ENCODE results near the gene BAZ1B.
A peak's percentile ranks its signal among the peaks of the same experiment; 100 is the strongest.
"Not testable (repeated sequence)": the region's sequence is repeated elsewhere in the genome, so short reads cannot be mapped to it uniquely, and the experiment has no call there.

BAZ1B gene

GRCh38 chr7:73477376-73477775, 44.7 kb downstream of the BAZ1B start:
- Histone ChIP-seq H3K36me3 (ENCODE audit: control insufficient read depth in 5 of 5, insufficient read depth in 5 of 5, low read length in 5 of 5) (peaks cover 34 to 60% (median 37%) of the 10 kb centered on the region in 5 donors), H3K27ac (ENCODE audit: low read depth, low read length) (no peak overlapping the region)

GRCh38 chr7:73470208-73470607, 51.9 kb downstream of the BAZ1B start:
- H3K36me3 ChIP-seq (ENCODE audit: control insufficient read depth in 5 of 5, insufficient read depth in 5 of 5, low read length in 5 of 5) = peaks cover 40 to 69% (median 51%) of the 10 kb centered on the region in 5 donors
- no peak overlapping the region for H3K9ac ChIP-seq (ENCODE audit: low read length in 5 of 5)
- peaks cover 0 to 4% (median 0%) of the 10 kb centered on the region in 5 donors for H3K4me1 ChIP-seq (ENCODE audit: control insufficient read depth in 5 of 5, insufficient read depth in 5 of 5, low read length in 5 of 5)
- H3K27me3 ChIP-seq (ENCODE audit: control insufficient read depth in 5 of 5, insufficient read depth in 4 of 5, low read length in 5 of 5) = no peaks in the 10 kb centered on the region
- H3K27ac ChIP-seq (ENCODE audit: low read depth, low read length) = no peak overlapping the region
- H3K9me3 ChIP-seq (ENCODE audit: control insufficient read depth in 5 of 5, low read length in 5 of 5) = no peaks in the 10 kb centered on the region
- no peak overlapping the region for H3K4me3 ChIP-seq (ENCODE audit: low read depth in 1 of 5, low read length in 5 of 5)

More at GRCh38 chr7:73477376-73477775, 44.7 kb downstream of the BAZ1B start:
- no peak overlapping the region for H3K9ac ChIP-seq (ENCODE audit: low read length in 5 of 5)
- H3K4me1 ChIP-seq (ENCODE audit: control insufficient read depth in 5 of 5, insufficient read depth in 5 of 5, low read length in 5 of 5) = peaks cover 0 to 5% (median 0%) of the 10 kb centered on the region in 5 donors
- H3K9me3 ChIP-seq (ENCODE audit: control insufficient read depth in 5 of 5, low read length in 5 of 5) = no peaks in the 10 kb centered on the region
- H3K27me3 ChIP-seq (ENCODE audit: control insufficient read depth in 5 of 5, insufficient read depth in 4 of 5, low read length in 5 of 5) = no peaks in the 10 kb centered on the region
- no peak overlapping the region for H3K4me3 ChIP-seq (ENCODE audit: low read depth in 1 of 5, low read length in 5 of 5)

GRCh38 chr7:73467046-73467445, 55.0 kb downstream of the BAZ1B start:
- not testable (repeated sequence) for H3K27me3 ChIP-seq (ENCODE audit: control insufficient read depth in 5 of 5, insufficient read depth in 4 of 5, low read length in 5 of 5); H3K9me3 ChIP-seq (ENCODE audit: control insufficient read depth in 5 of 5, low read length in 5 of 5); H3K4me1 ChIP-seq (ENCODE audit: control insufficient read depth in 5 of 5, insufficient read depth in 5 of 5, low read length in 5 of 5); H3K27ac ChIP-seq (ENCODE audit: low read depth, low read length); H3K4me3 ChIP-seq (ENCODE audit: low read depth in 1 of 5, low read length in 5 of 5); H3K9ac ChIP-seq (ENCODE audit: low read length in 5 of 5)
- H3K36me3 ChIP-seq (ENCODE audit: control insufficient read depth in 5 of 5, insufficient read depth in 5 of 5, low read length in 5 of 5) = peaks cover 52 to 83% (median 73%) of the 10 kb centered on the region in 5 donors

- Histone ChIP-seq H3K4me3 (ENCODE audit: low read depth in 1 of 5, low read length in 5 of 5) (no peak overlapping the region), H3K36me3 (ENCODE audit: control insufficient read depth in 5 of 5, insufficient read depth in 5 of 5, low read length in 5 of 5) (peaks cover 57 to 92% (median 82%) of the 10 kb centered on the region in 5 donors)
Measured at GRCh38 chr7:73466112-73466511, 56.0 kb downstream of the BAZ1B start.

GRCh38 chr7:73463966-73464365, 58.1 kb downstream of the BAZ1B start:
- Histone ChIP-seq H3K9me3 (ENCODE audit: control insufficient read depth in 5 of 5, low read length in 5 of 5) (no peaks in the 10 kb centered on the region), H3K27ac (ENCODE audit: low read depth, low read length) (no peak overlapping the region), H3K9ac (ENCODE audit: low read length in 5 of 5) (no peak overlapping the region), H3K36me3 (ENCODE audit: control insufficient read depth in 5 of 5, insufficient read depth in 5 of 5, low read length in 5 of 5) (peaks cover 55 to 96% (median 84%) of the 10 kb centered on the region in 5 donors), H3K4me1 (ENCODE audit: control insufficient read depth in 5 of 5, insufficient read depth in 5 of 5, low read length in 5 of 5) (no peaks in the 10 kb centered on the region), H3K27me3 (ENCODE audit: control insufficient read depth in 5 of 5, insufficient read depth in 4 of 5, low read length in 5 of 5) (no peaks in the 10 kb centered on the region), H3K4me3 (ENCODE audit: low read depth in 1 of 5, low read length in 5 of 5) (no peak overlapping the region)

More at GRCh38 chr7:73466112-73466511, 56.0 kb downstream of the BAZ1B start:
- Histone ChIP-seq H3K9ac (ENCODE audit: low read length in 5 of 5) (no peak overlapping the region), H3K9me3 (ENCODE audit: control insufficient read depth in 5 of 5, low read length in 5 of 5) (no peaks in the 10 kb centered on the region), H3K4me1 (ENCODE audit: control insufficient read depth in 5 of 5, insufficient read depth in 5 of 5, low read length in 5 of 5) (no peaks in the 10 kb centered on the region), H3K27ac (ENCODE audit: low read depth, low read length) (no peak overlapping the region), H3K27me3 (ENCODE audit: control insufficient read depth in 5 of 5, insufficient read depth in 4 of 5, low read length in 5 of 5) (no peaks in the 10 kb centered on the region)

GRCh38 chr7:73463260-73463659, 58.8 kb downstream of the BAZ1B start:
- Histone ChIP-seq H3K4me3 (ENCODE audit: low read depth in 1 of 5, low read length in 5 of 5) (no peak overlapping the region), H3K27ac (ENCODE audit: low read depth, low read length) (no peak overlapping the region), H3K4me1 (ENCODE audit: control insufficient read depth in 5 of 5, insufficient read depth in 5 of 5, low read length in 5 of 5) (no peaks in the 10 kb centered on the region), H3K36me3 (ENCODE audit: control insufficient read depth in 5 of 5, insufficient read depth in 5 of 5, low read length in 5 of 5) (peaks cover 51 to 95% (median 82%) of the 10 kb centered on the region in 5 donors), H3K9me3 (ENCODE audit: control insufficient read depth in 5 of 5, low read length in 5 of 5) (no peaks in the 10 kb centered on the region), H3K9ac (ENCODE audit: low read length in 5 of 5) (no peak overlapping the region), H3K27me3 (ENCODE audit: control insufficient read depth in 5 of 5, insufficient read depth in 4 of 5, low read length in 5 of 5) (no peaks in the 10 kb centered on the region)

GRCh38 chr7:73461782-73462285, 60.3 kb downstream of the BAZ1B start:
- peaks cover 52 to 96% (median 86%) of the 10 kb centered on the region in 5 donors for H3K36me3 ChIP-seq (ENCODE audit: control insufficient read depth in 5 of 5, insufficient read depth in 5 of 5, low read length in 5 of 5)
- H3K9me3 ChIP-seq (ENCODE audit: control insufficient read depth in 5 of 5, low read length in 5 of 5) = no peaks in the 10 kb centered on the region

GRCh38 chr7:73454424-73454823, 67.7 kb downstream of the BAZ1B start:
- Histone ChIP-seq H3K27ac (ENCODE audit: low read depth, low read length) (no peak overlapping the region), H3K4me3 (ENCODE audit: low read depth in 1 of 5, low read length in 5 of 5) (no peak overlapping the region), H3K36me3 (ENCODE audit: control insufficient read depth in 5 of 5, insufficient read depth in 5 of 5, low read length in 5 of 5) (peaks cover 32 to 73% (median 67%) of the 10 kb centered on the region in 5 donors), H3K9me3 (ENCODE audit: control insufficient read depth in 5 of 5, low read length in 5 of 5) (no peaks in the 10 kb centered on the region), H3K4me1 (ENCODE audit: control insufficient read depth in 5 of 5, insufficient read depth in 5 of 5, low read length in 5 of 5) (peaks cover 0 to 3% (median 0%) of the 10 kb centered on the region in 5 donors), H3K27me3 (ENCODE audit: control insufficient read depth in 5 of 5, insufficient read depth in 4 of 5, low read length in 5 of 5) (no peaks in the 10 kb centered on the region), H3K9ac (ENCODE audit: low read length in 5 of 5) (peak overlapping the region in 1 of 5 donors; percentile 3)

More at GRCh38 chr7:73461782-73462285, 60.3 kb downstream of the BAZ1B start:
- Histone ChIP-seq H3K27me3 (ENCODE audit: control insufficient read depth in 5 of 5, insufficient read depth in 4 of 5, low read length in 5 of 5) (no peaks in the 10 kb centered on the region), H3K4me3 (ENCODE audit: low read depth in 1 of 5, low read length in 5 of 5) (no peak overlapping the region), H3K27ac (ENCODE audit: low read depth, low read length) (no peak overlapping the region), H3K4me1 (ENCODE audit: control insufficient read depth in 5 of 5, insufficient read depth in 5 of 5, low read length in 5 of 5) (no peaks in the 10 kb centered on the region), H3K9ac (ENCODE audit: low read length in 5 of 5) (no peak overlapping the region)

GRCh38 chr7:73452999-73453635, 69.0 kb downstream of the BAZ1B start:
- Histone ChIP-seq H3K4me1 (ENCODE audit: control insufficient read depth in 5 of 5, insufficient read depth in 5 of 5, low read length in 5 of 5) (peaks cover 0 to 10% (median 7%) of the 10 kb centered on the region in 5 donors), H3K4me3 (ENCODE audit: low read depth in 1 of 5, low read length in 5 of 5) (no peak overlapping the region), H3K9me3 (ENCODE audit: control insufficient read depth in 5 of 5, low read length in 5 of 5) (no peaks in the 10 kb centered on the region), H3K27me3 (ENCODE audit: control insufficient read depth in 5 of 5, insufficient read depth in 4 of 5, low read length in 5 of 5) (no peaks in the 10 kb centered on the region), H3K9ac (ENCODE audit: low read length in 5 of 5) (no peak overlapping the region), H3K36me3 (ENCODE audit: control insufficient read depth in 5 of 5, insufficient read depth in 5 of 5, low read length in 5 of 5) (peaks cover 33 to 74% (median 68%) of the 10 kb centered on the region in 5 donors), H3K27ac (ENCODE audit: low read depth, low read length) (no peak overlapping the region)

- H3K4me1 ChIP-seq (ENCODE audit: control insufficient read depth in 5 of 5, insufficient read depth in 5 of 5, low read length in 5 of 5) = peaks cover 0 to 19% (median 7%) of the 10 kb centered on the region in 5 donors
- no peaks in the 10 kb centered on the region for H3K27me3 ChIP-seq (ENCODE audit: control insufficient read depth in 5 of 5, insufficient read depth in 4 of 5, low read length in 5 of 5)
- H3K9me3 ChIP-seq (ENCODE audit: control insufficient read depth in 5 of 5, low read length in 5 of 5) = no peaks in the 10 kb centered on the region
- no peak overlapping the region for H3K9ac ChIP-seq (ENCODE audit: low read length in 5 of 5)
- no peak overlapping the region for H3K27ac ChIP-seq (ENCODE audit: low read depth, low read length)
- no peak overlapping the region for H3K4me3 ChIP-seq (ENCODE audit: low read depth in 1 of 5, low read length in 5 of 5)
- peaks cover 30 to 74% (median 68%) of the 10 kb centered on the region in 5 donors for H3K36me3 ChIP-seq (ENCODE audit: control insufficient read depth in 5 of 5, insufficient read depth in 5 of 5, low read length in 5 of 5)
Measured at GRCh38 chr7:73451780-73452398, 70.2 kb downstream of the BAZ1B start.

All from subcutaneous abdominal adipose tissue (tissue), 5 donors.